Measurements from ENCODE around the gene WWOX.

WWOX gene

DNA sequence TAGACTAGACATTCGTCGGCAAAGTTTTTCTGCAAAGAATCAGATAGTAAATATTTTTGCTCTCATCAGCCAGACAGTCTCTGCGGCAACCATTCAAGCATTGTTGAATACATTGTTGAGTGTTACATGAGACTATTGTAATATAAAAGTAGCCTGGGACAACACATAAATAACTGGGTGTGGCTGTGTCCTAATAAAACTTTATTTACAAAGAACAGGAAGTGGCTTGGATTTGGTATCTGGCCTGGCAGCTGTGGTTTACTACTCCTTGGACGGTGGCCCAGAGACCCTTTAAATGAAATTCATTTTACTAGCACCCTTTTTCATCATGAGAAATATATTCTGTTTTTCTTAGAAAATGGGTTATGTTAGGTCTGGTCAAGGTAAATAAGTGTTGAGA is 297.2 kb downstream of the WWOX start:
- Histone ChIP-seq H3K4me1 (ENCODE audit: control insufficient read depth, low read depth, low read length) (no peaks in the 10 kb centered on the region), H3K4me3 (ENCODE audit: low read length) (no peak overlapping the region), H3K27ac (ENCODE audit: low read length) (no peak overlapping the region), H3K9me3 (ENCODE audit: control insufficient read depth, low read depth, low read length) (peaks cover 8% of the 10 kb centered on the region), H3K27me3 (ENCODE audit: control insufficient read depth, insufficient read depth, low read length) (no peaks in the 10 kb centered on the region), H3K9ac (ENCODE audit: low read length) (no peak overlapping the region), H3K36me3 (ENCODE audit: control insufficient read depth, low read depth, low read length) (no peaks in the 10 kb centered on the region)

DNA sequence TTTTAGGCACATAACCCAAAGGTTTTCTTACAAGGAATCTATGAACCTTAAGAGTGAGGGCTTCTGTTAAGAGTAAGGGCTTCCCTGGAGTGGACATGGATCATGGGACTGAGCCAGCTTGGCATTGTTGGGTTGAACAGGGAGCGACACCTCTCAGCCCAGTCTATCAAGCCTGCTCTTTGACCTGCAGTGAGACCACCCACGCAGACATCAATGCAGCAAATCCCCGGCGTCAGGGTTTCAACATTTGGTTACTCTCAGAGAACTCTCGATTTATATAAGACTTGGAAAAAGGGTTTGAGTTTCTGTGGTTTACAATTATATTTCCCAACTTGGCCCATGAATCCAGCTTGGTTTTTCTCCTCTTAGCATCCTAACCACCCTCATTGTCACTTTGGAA is 299.9 kb downstream of the WWOX start:
- no peaks in the 10 kb centered on the region for H3K4me1 ChIP-seq (ENCODE audit: control insufficient read depth, low read depth, low read length)
- H3K9ac ChIP-seq (ENCODE audit: low read length): no peak overlapping the region
- no peak overlapping the region for H3K4me3 ChIP-seq (ENCODE audit: low read length)
- H3K27me3 ChIP-seq (ENCODE audit: control insufficient read depth, insufficient read depth, low read length): no peaks in the 10 kb centered on the region
- no peak overlapping the region for H3K27ac ChIP-seq (ENCODE audit: low read length)
- no peaks in the 10 kb centered on the region for H3K9me3 ChIP-seq (ENCODE audit: control insufficient read depth, low read depth, low read length)
- H3K36me3 ChIP-seq (ENCODE audit: control insufficient read depth, low read depth, low read length): no peaks in the 10 kb centered on the region

DNA sequence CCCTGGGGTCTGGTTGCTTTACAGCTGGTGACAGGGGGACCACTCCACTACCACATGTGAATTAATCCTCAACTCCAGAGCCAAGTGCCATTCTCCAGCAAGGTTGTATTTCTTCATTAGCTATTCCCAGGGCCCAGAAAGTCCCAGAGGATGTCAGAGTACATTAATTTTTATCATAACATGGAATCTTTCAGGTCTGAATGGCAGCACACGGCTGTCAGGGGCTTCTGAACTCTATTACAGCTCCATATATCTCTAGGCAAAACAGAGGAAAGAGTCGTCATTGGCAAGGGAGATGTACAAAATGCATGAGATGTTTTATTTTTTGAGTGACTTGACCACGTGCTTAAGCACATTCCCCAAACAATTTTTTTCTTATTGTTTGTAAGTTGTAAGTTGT is 303.4 kb downstream of the WWOX start:
- Histone ChIP-seq H3K36me3 (ENCODE audit: control insufficient read depth, low read depth, low read length) (no peaks in the 10 kb centered on the region), H3K27ac (ENCODE audit: low read length) (no peak overlapping the region), H3K9ac (ENCODE audit: low read length) (no peak overlapping the region), H3K27me3 (ENCODE audit: control insufficient read depth, insufficient read depth, low read length) (no peaks in the 10 kb centered on the region), H3K4me3 (ENCODE audit: low read length) (no peak overlapping the region), H3K4me1 (ENCODE audit: control insufficient read depth, low read depth, low read length) (no peaks in the 10 kb centered on the region), H3K9me3 (ENCODE audit: control insufficient read depth, low read depth, low read length) (no peaks in the 10 kb centered on the region)

DNA sequence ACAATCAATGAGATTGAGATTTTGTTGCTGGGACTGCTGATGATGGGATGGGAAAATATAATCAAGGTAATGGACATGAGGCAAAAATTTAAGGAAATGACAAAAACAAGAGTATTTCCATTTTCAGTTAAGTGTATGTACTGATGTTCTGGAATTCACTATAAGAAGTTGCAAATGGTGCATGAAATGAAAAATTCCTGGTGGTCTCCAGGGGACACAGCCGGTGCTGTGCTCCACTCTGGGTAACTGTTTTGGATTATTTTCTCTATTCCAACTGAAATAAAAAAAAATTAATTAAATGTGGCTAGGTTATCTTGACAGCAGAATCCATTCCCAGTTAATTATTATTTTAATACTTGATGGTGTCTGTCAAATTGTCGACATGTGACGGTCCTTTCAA is 305.6 kb downstream of the WWOX start:
- H3K4me1 ChIP-seq (ENCODE audit: control insufficient read depth, low read depth, low read length): no peaks in the 10 kb centered on the region
- no peaks in the 10 kb centered on the region for H3K27me3 ChIP-seq (ENCODE audit: control insufficient read depth, insufficient read depth, low read length)
- no peak overlapping the region for H3K4me3 ChIP-seq (ENCODE audit: low read length)
- no peak overlapping the region for H3K27ac ChIP-seq (ENCODE audit: low read length)
- H3K9ac ChIP-seq (ENCODE audit: low read length): no peak overlapping the region
- H3K9me3 ChIP-seq (ENCODE audit: control insufficient read depth, low read depth, low read length): peaks cover 3% of the 10 kb centered on the region
- no peaks in the 10 kb centered on the region for H3K36me3 ChIP-seq (ENCODE audit: control insufficient read depth, low read depth, low read length)

DNA sequence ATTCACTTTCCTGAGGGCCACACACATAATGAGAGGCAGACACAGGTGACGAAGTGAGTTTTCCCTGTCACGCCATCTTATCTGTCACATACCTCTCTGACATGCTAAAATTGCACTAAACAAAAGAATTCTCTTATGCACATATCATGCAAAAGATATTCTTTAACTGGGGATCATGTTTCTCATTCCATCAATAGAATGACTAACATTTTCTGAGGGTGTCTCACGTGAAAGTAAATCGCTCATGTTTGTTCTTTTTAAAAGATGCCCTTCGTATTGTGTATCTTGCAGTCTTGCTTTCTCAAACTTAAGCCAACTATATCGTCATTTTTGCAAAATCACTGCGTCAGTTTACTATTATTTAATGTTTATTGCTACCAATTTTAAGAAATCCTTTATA is 306.4 kb downstream of the WWOX start:
- no peak overlapping the region for H3K4me3 ChIP-seq (ENCODE audit: low read length)
- H3K4me1 ChIP-seq (ENCODE audit: control insufficient read depth, low read depth, low read length): no peaks in the 10 kb centered on the region
- H3K27ac ChIP-seq (ENCODE audit: low read length): no peak overlapping the region
- H3K36me3 ChIP-seq (ENCODE audit: control insufficient read depth, low read depth, low read length): no peaks in the 10 kb centered on the region
- H3K27me3 ChIP-seq (ENCODE audit: control insufficient read depth, insufficient read depth, low read length): no peaks in the 10 kb centered on the region
- H3K9ac ChIP-seq (ENCODE audit: low read length): no peak overlapping the region
- H3K9me3 ChIP-seq (ENCODE audit: control insufficient read depth, low read depth, low read length): peaks cover 3% of the 10 kb centered on the region

DNA sequence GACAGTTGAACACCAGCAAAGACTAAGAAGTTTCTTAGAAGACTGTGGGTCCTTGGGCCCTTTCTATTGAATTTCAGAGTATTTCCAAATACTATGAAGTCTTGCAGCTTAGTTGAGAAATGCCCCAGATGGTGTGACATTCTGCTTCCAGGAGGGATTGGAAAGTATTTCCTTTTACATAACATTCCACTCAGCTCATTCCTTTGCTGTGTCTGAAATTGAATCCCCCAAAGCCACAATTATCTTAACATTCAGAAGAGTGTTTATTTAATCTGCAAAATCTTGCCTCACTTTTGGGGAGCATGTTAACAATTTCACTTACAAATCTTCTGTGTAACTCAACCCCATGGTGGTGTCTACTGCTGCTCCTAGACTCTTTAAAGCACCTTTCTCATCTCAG is 307.7 kb downstream of the WWOX start:
- Histone ChIP-seq H3K27ac (ENCODE audit: low read length) (no peak overlapping the region), H3K4me3 (ENCODE audit: low read length) (no peak overlapping the region), H3K36me3 (ENCODE audit: control insufficient read depth, low read depth, low read length) (no peaks in the 10 kb centered on the region), H3K4me1 (ENCODE audit: control insufficient read depth, low read depth, low read length) (no peaks in the 10 kb centered on the region), H3K9ac (ENCODE audit: low read length) (no peak overlapping the region), H3K9me3 (ENCODE audit: control insufficient read depth, low read depth, low read length) (peaks cover 3% of the 10 kb centered on the region), H3K27me3 (ENCODE audit: control insufficient read depth, insufficient read depth, low read length) (no peaks in the 10 kb centered on the region)

DNA sequence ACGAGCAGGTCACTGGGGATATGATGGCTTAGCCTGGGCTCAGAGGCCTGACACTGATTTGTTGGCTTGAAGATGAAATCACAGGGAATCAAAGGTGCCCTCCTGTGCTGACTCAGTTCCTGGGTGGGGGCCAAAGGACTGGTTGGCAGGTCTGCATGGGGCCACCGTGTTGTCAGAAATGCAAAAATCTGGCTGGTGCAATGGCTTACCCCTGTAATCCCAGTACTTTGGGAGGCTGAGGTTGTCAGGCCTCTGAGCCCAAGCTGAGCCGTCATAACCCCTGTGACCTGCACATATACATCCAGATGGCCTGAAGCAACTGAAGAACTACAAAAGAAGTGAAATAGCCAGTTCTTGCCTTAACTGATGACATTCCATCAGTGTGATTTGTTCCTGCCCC is 314.2 kb downstream of the WWOX start:
- H3K4me3 ChIP-seq (ENCODE audit: low read length): no peak overlapping the region

DNA sequence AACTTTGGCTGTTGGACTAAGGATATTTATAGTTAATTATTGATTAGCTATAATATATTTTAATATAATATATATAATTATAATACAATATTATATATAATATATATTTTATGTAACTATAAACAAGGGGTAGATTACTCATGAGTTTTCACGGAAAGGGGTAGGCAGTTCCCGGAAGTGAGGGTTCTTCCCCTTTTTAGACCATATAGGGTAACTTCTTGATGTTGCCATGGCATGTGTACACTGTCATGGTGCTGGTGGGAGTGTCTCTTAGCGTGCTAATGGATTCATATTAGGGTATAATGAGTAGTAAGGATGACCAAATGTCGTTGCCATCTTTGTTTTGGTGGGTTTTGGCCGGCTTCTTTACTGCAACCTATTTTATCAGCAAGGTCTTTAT is 315.6 kb downstream of the WWOX start:
- no peaks in the 10 kb centered on the region for H3K9me3 ChIP-seq (ENCODE audit: control insufficient read depth, low read depth, low read length)
- H3K36me3 ChIP-seq (ENCODE audit: control insufficient read depth, low read depth, low read length): no peaks in the 10 kb centered on the region
- peaks cover 6% of the 10 kb centered on the region for H3K4me1 ChIP-seq (ENCODE audit: control insufficient read depth, low read depth, low read length)
- H3K4me3 ChIP-seq (ENCODE audit: low read length): no peak overlapping the region
- H3K27me3 ChIP-seq (ENCODE audit: control insufficient read depth, insufficient read depth, low read length): no peaks in the 10 kb centered on the region
- H3K27ac ChIP-seq (ENCODE audit: low read length): no peak overlapping the region
- H3K9ac ChIP-seq (ENCODE audit: low read length): no peak overlapping the region

More for the DNA sequence above, 314.2 kb downstream of the WWOX start:
- Histone ChIP-seq H3K9me3 (ENCODE audit: control insufficient read depth, low read depth, low read length) (no peaks in the 10 kb centered on the region), H3K4me1 (ENCODE audit: control insufficient read depth, low read depth, low read length) (peaks cover 6% of the 10 kb centered on the region), H3K9ac (ENCODE audit: low read length) (no peak overlapping the region), H3K36me3 (ENCODE audit: control insufficient read depth, low read depth, low read length) (no peaks in the 10 kb centered on the region), H3K27me3 (ENCODE audit: control insufficient read depth, insufficient read depth, low read length) (no peaks in the 10 kb centered on the region), H3K27ac (ENCODE audit: low read length) (no peak overlapping the region)

DNA sequence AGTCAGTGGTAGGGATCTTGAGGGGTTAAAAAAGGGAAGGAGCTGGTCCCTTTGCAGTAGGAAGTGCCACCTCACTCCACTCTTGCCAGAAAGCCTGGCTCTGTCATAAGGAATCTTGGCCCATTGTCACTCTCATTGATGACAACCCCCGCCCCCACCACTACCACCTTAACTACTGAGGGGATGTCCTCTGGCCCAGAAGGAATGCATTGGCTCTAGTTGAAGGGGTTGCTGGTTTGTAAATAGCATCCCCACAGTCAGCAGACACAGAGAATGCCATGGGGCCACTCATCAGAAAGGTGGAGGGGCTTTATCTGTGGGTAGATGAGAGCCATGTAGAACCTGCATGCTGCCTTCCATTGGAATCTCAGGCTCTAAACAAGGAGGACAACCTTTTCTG is 316.2 kb downstream of the WWOX start:
- no peaks in the 10 kb centered on the region for H3K36me3 ChIP-seq (ENCODE audit: control insufficient read depth, low read depth, low read length)
- H3K4me3 ChIP-seq (ENCODE audit: low read length): no peak overlapping the region
- no peak overlapping the region for H3K27ac ChIP-seq (ENCODE audit: low read length)
- H3K9me3 ChIP-seq (ENCODE audit: control insufficient read depth, low read depth, low read length): no peaks in the 10 kb centered on the region
- H3K27me3 ChIP-seq (ENCODE audit: control insufficient read depth, insufficient read depth, low read length): no peaks in the 10 kb centered on the region
- peaks cover 6% of the 10 kb centered on the region for H3K4me1 ChIP-seq (ENCODE audit: control insufficient read depth, low read depth, low read length)
- no peak overlapping the region for H3K9ac ChIP-seq (ENCODE audit: low read length)

DNA sequence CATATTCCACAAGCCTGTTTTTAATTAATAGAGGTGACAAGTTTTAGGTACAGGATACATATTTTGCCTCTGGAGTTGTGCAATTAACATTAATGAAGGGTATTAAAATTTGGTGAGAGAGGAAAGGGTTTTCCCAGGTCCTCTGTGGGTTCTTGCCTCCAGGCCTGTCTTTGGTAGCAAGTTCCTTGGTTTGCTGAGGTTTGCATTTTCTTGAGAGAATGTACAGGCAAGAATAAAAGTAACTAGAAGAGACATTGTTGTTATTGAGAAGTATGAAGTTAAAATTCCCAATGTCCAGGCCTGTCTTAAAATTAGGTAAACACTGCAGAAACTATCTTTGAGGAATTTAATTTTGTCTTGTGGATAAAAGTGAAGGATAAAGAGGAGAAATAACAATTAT is 316.9 kb downstream of the WWOX start:
- peaks cover 13% of the 10 kb centered on the region for H3K4me1 ChIP-seq (ENCODE audit: control insufficient read depth, low read depth, low read length)
- H3K9ac ChIP-seq (ENCODE audit: low read length): no peak overlapping the region
- H3K4me3 ChIP-seq (ENCODE audit: low read length): no peak overlapping the region
- no peaks in the 10 kb centered on the region for H3K9me3 ChIP-seq (ENCODE audit: control insufficient read depth, low read depth, low read length)
- no peaks in the 10 kb centered on the region for H3K27me3 ChIP-seq (ENCODE audit: control insufficient read depth, insufficient read depth, low read length)
- no peak overlapping the region for H3K27ac ChIP-seq (ENCODE audit: low read length)
- no peaks in the 10 kb centered on the region for H3K36me3 ChIP-seq (ENCODE audit: control insufficient read depth, low read depth, low read length)

DNA sequence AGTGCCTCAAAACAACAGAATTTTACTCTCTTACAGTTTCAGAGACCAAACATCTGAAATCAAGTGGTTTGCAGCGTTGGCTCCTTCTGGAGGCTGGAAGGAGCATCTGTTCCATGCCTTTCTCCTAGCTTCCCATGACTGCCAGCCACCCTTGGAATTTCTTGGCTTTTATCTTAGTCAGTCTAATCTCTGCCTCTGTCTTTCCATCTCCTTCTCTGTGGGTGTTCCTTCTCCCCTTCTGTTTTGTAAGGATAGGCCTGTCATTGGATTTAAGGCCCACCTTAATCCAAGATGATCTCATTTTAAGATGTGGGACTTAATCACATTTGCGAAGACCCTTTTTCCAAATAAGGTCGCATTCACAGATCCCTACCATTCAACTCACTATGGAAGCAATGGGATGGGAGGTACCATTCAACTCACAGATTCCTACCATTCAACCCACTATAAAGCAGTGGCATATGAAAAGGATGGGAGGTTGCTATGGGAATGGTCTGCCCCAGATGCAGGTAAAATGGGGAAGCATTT is 321.8 kb downstream of the WWOX start:
- H3K27ac ChIP-seq (ENCODE audit: low read length): no peak overlapping the region
- no peak overlapping the region for H3K9ac ChIP-seq (ENCODE audit: low read length)
- H3K36me3 ChIP-seq (ENCODE audit: control insufficient read depth, low read depth, low read length): no peaks in the 10 kb centered on the region
- H3K4me1 ChIP-seq (ENCODE audit: control insufficient read depth, low read depth, low read length): peaks cover 10% of the 10 kb centered on the region
- no peaks in the 10 kb centered on the region for H3K9me3 ChIP-seq (ENCODE audit: control insufficient read depth, low read depth, low read length)
- H3K4me3 ChIP-seq (ENCODE audit: low read length): no peak overlapping the region
- H3K27me3 ChIP-seq (ENCODE audit: control insufficient read depth, insufficient read depth, low read length): no peaks in the 10 kb centered on the region

DNA sequence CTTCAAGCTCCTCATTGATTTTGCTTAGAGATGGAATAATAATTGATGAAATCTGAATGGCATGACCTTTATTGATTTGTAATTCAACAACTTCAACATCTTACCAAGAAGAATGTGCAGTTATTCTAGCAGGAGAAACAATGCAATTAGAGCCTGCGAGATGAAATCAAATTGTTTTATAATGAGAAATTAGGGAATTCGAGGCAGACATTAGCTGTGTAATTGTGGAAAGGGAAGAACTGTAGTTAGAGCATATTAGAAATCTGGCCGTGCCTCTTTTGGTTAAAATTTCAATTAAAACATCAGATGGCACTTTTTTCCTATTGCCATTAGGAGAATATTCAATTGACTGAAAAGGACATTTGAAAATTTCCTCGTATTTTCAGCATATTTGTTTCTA is 325.8 kb downstream of the WWOX start:
- Histone ChIP-seq H3K9ac (ENCODE audit: low read length) (no peak overlapping the region), H3K4me1 (ENCODE audit: control insufficient read depth, low read depth, low read length) (peaks cover 9% of the 10 kb centered on the region), H3K36me3 (ENCODE audit: control insufficient read depth, low read depth, low read length) (no peaks in the 10 kb centered on the region), H3K4me3 (ENCODE audit: low read length) (no peak overlapping the region), H3K9me3 (ENCODE audit: control insufficient read depth, low read depth, low read length) (no peaks in the 10 kb centered on the region), H3K27ac (ENCODE audit: low read length) (no peak overlapping the region), H3K27me3 (ENCODE audit: control insufficient read depth, insufficient read depth, low read length) (no peaks in the 10 kb centered on the region)

All from iPS-18a (cell line).